GM12891 (cell line): ENCODE results near the gene CLIP4.

Source experiments
- PAX5 ChIP-seq: IDR thresholded peaks from 2 replicates; pipeline ENCODE4 v1.6.1; 2011; ENCODE audit warnings: low read length, moderate library complexity, mild to moderate bottlenecking; ENCODE audit not compliant: insufficient read depth, severe bottlenecking
- POLR2A ChIP-seq: IDR thresholded peaks from 2 replicates; pipeline ENCODE4 v1.6.1; 2011; ENCODE audit warnings: low read depth, low read length, control low read depth
- POLR2AphosphoS5 ChIP-seq: IDR thresholded peaks from 2 replicates; pipeline ENCODE4 v1.6.1; 2011; ENCODE audit warnings: low read depth, low read length, control low read depth
- SPI1 ChIP-seq: IDR thresholded peaks from 2 replicates; pipeline ENCODE4 v1.6.1; 2011; ENCODE audit warnings: low read depth, low read length, control low read depth
- TAF1 ChIP-seq: IDR thresholded peaks from 2 replicates; pipeline ENCODE4 v1.6.1; 2011; ENCODE audit warnings: low read depth, low read length, control low read depth

DNA sequence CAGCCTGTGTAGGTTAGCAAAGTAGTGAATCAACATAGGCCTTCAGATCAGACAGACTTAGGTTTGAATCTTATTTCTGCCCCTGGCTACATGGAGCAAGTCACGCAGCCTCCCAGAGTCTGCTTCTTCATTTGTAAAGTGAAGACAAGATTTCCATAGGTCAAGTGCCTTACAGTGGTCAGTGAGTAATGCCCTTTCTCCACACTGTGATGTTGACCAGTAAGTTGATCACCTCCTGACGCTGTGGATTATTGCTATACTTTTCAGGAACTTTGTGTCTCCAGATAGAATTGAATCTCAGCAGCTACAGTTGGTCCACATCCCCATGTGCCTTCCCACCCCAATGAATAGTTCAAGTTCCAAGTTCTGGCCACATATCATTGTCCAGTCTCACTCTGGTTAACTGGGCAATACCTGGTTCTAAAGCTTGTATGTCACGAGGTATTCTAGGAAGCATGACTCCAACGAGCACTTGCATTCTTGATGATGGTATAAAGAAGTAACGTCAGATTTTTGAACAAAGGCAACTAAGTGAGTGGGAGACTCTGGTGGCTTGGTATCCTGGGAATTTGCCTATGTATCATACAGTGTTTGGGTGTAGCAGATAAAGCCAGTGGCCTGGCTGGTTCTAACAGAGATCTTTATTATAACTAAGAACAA is 2.1 kb upstream of the CLIP4 start:
- TF ChIP-seq TAF1 (no peak), POLR2A (no peak), SPI1 (no peak), POLR2AphosphoS5 (no peak), PAX5 (no peak)
